ENCODE results near the gene FOXL1.

Gene FOXL1

DNA sequence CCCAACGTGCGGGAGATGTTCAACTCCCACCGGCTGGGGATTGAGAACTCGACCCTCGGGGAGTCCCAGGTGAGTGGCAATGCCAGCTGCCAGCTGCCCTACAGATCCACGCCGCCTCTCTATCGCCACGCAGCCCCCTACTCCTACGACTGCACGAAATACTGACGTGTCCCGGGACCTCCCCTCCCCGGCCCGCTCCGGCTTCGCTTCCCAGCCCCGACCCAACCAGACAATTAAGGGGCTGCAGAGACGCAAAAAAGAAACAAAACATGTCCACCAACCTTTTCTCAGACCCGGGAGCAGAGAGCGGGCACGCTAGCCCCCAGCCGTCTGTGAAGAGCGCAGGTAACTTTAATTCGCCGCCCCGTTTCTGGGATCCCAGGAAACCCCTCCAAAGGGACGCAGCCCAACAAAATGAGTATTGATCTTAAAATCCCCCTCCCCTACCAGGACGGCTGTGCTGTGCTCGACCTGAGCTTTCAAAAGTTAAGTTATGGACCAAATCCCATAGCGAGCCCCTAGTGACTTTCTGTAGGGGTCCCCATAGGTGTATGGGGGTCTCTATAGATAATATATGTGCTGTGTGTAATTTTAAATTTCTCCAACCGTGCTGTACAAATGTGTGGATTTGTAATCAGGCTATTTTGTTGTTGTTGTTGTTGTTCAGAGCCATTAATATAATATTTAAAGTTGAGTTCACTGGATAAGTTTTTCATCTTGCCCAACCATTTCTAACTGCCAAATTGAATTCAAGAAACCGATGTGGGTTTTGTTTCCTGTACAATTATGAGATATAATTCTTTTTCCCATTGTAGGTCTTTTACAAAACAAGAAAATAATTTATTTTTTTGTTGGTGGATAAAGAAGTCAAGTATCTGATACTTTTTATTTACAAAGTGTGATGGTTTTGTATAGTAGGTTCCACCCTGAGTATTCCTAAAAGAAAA is 9.4 kb upstream of the FOXL1 start:
- no peak for DNase-seq

DNA sequence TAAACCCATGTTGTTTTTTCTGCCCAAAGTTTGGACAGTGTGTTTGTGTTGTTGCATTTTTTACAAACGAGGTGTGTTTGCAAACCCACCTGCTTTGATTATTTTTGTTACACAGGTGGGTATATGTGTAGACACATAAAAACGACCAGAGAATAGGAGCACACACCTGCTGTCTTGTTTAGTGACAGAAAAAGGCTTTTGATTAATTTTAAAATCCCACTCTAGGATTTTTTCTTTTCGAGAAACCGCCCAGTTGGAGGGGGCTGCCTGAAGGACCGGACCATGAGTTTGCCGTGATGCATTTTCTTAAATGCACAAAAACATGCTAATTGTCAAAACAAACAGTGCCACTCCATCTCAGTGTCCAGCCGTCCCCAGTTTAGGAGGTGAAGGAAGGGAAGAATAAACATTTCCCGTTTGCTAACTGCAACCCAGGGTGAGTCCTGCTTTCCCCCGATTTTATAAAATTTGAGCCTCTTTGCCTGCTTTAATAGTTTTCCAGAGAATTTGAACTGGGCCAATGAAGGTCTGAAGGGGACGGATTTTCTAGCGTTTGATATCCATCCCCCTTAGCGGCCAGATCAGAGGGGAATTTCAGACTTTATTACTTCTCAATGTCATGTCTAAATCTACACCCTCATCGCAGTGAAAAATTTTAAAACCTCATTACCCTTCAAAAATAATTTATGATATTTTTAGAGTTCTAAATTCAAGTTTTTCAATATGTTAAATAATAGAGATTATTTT is 8.5 kb upstream of the FOXL1 start:
- no peak for DNase-seq

DNA sequence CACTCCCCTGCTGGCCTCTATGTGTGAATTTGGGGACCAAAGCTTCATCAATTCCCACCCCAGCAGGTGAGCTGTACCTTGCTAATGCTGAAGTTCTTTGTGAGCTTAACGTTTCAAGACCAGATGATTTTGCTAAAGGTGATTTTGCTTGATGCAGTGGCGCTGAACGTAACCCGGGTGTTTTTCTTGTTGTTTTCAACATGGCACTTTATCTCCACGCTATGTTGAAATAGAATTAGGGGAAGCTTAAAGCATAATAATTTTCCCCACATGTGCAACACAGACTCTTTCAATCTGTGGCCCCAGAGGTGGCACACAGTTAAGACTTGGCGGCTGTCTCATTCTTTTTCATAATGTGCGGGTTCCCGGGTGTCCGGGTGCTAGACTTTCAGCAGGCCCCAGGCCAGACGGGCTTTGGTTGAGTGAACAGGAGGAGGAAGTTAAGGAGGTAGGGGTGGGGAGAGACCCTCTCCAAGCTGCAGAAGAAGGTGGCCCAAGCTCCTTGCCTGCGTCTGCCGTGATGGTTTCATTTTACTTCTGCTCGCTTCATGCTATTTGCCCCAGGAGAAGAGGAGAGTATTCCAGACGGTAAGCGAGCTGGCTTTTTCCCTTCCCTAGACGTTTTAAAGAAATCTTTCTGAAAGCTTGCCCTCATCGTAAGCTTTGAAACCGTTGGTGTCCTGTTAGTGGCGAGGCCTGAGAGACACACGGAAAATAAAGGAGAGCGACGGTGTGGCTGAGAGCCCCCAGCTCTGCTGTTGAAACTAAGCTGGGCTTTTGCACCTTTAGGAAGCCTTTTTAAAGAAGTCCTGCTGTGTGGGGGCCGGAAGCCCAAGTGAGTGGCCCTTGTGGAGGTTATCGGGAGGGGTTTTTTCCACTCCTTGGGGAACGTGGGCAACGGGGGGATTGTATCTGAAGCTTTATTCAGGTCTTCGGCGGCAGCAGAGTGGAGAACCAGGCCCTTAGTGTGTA is 7.5 kb upstream of the FOXL1 start:
- no peak for DNase-seq

DNA sequence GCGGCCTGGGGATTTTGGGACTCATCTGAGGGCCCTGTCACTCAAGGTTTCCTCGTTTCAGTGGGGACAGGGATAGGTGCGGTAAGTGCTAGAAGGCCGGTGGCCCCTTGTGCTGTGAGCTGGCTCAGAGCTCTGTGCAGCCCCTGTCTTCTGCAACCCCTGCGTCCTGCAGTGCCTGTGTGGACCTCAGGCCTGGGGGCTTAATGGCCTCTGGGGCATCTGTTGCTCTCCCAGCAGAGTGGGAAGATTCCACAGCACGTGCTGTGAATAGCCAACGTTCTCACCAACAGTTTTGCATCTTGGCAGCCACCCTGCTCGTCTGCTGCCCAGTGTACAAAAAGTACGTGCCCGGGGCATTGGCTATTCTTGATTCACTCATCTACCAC is 6.8 kb upstream of the FOXL1 start:
- DNase-seq = no peak

DNA sequence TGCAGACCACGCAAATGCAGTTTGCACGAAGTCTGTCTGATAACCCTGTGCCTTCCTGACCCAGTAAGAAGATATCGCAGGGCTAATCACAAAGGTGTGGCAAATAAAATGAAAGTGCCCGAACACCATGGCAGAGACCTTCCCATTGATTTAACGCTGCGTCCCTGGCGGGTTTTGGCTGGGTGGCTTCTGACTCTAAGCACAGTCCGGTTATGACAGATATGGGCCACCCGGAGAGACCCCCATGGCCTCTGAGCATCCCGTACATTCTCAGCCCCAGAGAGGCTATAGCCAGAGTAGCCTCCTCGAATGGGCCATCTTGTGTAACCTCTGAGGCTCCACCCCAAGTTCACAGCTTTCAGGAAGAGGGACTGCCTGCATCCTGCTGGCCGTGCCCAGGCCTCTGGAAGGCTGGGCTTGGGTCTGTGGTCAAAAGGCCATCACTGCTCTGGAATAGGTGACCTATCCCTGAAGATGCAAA is 6.3 kb upstream of the FOXL1 start:
- DNase-seq = no peak

DNA sequence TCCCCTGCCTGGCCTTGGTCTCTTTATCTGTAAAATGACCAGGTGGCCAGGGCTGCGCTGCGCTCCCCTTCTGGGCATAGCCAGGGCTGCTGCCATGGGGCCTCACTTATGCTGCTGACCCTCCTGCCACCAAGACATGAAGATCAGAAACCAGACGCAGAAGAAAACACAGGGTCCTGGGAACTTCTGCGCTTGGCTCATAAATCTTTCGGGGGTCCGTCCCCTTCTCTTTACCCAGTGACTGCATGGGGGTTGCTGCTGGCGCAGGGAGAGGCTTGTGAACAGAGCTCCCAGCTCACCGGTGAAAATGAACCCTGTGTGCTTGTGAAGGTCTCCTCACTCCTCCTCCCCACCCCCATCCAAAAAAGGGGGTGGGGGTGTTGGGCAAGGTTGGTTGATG is 5.7 kb upstream of the FOXL1 start:
- no peak for DNase-seq

DNA sequence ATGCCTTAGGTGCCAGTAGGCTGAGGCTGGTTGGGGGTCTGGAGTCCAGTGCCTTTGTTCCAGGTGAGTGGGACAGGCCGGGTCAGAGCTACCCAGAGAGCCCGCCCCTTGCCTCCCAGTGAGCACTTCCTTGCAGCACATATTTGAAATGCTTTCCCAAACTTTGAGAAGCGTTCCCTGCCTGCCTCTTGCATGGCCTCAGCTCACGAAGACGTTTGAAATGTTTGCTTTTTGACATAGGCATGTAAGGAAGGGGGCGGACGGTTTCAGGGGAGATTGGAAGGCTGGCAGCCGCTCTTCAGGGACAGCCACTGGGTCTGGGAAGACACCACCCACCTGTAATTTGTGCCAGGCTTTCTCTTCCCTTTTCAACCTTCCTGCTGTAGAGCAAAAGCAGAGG is 5.1 kb upstream of the FOXL1 start:
- no peak for DNase-seq

DNA sequence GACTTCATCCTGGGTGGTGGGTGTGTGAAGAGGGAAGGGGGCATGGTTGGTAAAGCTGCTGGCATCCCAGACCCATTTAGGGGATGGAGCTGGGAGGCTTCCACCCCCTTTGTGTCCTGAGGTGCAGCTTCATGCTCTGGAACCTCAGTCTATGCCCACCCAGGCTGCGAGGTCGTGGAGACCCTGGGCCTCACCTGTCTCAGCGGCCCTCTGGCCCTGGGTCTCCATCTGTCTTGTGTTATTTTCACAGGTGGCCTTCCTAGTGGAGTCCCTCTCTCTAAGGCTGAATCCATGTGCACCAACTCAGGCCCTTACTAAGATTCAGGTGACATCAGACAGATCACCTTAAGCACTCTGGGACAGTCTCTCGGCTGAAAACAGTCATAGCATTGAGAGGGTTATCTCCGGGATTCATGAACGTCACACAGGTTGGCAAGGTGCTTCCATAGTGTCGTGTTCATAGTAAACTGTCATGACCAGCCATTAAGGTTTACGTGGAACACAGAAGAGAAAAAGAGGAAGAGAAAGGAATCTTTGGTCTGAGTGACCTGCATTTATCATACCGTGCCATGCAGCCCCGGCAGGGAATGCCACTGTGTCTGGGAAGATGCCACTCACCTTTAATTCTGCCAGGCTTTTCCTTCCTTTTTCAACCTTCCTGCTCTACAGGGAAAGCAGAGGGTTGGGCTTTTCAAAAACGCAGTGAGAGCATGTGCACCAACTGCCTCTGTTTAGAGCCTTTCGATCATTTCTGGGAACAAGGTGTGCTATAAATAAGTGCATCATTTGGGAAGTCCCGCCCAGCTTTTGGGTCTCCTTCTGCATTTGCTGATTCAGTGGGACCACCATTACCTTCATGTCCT is 4.5 kb upstream of the FOXL1 start:
- DNase-seq = no peak

DNA sequence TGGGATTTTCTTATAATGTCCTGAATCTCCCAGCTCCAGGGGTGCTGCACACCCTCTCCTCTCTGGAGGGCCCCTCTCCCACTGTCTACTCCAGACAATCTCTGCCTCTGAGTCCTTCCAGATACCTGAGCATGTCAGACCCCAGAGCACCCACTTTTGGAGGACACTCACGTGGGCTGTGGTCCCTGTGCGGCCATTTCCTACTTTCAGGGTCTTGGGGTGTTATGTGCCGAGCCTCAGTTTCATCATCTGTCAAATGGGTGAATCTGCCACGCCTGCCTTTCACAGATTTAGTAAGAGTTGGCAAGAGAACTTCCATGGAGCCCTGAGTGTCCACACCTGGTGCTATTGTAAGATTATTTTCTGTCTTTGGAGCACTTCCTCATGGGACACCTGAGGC is 3.7 kb upstream of the FOXL1 start:
- no peak for DNase-seq

DNA sequence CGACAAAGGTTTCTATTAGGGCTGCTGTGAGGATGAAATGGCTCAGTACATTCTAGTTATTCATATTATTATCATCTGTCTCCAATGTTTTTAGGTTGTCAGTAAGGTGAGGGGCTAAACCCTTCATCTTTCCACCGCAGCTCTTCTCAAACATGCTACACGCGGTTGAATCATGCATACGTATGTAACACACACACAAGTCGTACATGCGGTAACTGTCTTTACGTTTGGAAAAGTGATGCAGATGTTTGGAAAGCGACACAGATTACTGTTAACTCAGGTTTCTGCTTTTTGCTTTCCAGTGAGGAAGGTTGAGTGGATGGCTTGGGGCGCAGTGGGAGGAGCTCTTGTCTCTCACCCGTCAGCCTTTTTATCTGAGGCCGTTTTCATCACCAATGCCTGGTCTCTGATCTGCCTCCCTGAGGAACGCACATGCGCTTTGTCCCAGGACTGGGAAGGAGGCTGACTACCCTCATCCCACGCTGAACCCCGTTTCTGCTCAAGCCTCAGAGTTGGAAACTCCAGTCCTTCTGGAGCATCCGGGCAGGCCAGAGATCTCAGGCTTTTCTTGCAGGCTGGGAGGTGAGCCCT is 3.2 kb upstream of the FOXL1 start:
- no peak for DNase-seq

DNA sequence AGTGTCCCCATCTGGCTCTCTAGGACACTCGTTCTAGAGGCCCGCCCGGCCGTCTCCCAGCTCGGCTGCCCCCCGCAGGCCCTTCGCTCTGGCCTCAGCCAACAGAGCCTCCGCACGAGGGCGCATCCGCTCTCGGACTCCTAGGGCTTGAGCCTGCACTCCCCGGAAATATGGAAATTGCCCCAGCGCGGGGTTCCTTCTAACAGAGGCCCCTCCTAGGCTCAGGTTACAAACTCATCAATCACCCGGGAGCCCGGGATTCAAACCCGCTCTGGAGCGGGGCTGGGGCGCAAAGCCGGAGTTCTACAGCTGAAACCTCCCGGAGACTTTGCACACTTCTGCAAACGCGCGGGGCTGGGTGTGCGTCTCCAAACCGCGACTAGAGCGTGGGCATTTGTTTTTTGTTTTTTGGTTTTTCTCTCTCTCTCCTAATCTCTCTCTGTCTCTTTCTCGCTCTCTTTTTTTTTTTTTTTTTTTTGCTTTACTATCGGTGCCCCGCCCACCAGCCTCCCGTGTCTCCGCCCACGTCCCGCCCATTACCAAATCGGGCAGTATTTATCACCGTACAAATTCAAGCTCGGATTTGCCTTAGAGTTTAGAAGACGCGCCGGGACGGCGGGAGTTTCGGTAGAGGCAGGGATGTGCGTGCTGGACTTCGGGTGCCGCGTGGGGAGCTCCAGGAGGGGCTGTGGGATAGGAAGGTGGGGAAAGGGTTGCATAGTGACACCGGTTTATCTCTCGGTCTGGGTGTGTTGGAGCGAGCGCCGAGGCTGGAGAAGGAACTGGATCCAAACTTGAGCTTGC is 2.4 kb upstream of the FOXL1 start:
- DNase-seq = no peak

DNA sequence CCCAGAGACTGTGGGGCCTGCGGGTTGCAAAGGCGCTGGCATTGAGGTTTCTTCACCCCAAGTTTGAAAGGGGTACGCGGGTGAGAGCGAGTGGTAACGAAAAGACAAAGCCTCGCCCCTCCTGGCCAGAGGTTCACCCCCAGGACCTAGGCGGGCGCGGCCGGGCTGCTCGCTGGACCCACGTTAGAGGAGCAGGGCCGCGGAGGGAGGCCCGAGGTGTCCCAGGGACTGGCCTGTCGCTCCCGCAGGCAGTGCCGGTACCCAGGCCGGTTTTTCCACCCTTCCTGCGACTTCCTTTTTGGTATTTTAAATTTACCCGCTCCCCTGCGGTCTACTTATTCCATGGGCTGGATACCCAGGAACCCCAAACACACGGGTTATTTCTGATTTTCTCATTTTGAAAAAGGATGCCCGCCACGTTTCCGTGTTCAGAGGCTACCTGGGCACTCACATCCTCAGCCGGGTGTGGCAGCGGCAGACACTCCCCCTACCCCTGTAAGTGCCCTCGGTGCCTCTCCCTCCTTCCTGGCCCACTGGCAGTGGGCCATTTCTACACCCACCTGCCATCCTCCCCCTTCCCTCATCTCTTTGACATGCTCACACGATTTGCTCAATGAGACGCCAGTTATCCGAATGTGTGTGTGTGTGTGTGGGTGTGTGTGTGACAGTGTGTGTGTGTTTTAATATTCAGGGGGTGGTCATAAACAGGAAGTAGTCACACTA is 1.6 kb upstream of the FOXL1 start:
- DNase-seq = no peak

DNA sequence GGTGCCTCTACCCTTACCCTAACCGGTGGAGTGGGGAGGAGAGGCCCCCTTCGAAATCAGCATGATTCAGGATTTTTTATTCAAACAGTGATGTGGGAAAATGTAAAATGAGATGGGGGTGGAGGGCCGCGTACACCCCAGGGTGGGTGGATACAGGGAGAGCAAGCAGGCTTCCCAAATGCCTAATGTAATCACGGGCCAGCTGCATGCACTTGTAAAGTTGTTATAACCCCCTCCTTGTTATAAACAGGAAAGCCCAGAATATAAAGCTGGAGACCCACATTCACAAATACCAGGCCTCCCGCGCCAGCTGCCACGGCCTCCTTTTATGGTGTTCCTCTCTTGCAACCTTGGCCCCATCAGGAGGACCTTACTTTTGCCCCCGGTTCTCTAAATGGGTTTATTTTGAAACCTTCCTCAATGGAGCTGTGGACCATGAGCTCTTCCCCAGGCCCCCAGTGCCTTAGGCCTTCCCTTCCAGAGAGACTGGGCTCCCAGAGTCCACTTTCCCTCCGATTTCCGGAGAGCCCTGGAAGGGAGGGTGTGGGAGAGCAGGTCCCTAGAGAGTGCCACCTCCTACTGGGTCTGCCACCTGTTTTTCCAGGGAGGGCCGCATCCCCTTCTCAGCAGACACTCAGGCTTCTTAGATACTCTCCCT is 906 bp upstream of the FOXL1 start:
- DNase-seq = no peak

DNA sequence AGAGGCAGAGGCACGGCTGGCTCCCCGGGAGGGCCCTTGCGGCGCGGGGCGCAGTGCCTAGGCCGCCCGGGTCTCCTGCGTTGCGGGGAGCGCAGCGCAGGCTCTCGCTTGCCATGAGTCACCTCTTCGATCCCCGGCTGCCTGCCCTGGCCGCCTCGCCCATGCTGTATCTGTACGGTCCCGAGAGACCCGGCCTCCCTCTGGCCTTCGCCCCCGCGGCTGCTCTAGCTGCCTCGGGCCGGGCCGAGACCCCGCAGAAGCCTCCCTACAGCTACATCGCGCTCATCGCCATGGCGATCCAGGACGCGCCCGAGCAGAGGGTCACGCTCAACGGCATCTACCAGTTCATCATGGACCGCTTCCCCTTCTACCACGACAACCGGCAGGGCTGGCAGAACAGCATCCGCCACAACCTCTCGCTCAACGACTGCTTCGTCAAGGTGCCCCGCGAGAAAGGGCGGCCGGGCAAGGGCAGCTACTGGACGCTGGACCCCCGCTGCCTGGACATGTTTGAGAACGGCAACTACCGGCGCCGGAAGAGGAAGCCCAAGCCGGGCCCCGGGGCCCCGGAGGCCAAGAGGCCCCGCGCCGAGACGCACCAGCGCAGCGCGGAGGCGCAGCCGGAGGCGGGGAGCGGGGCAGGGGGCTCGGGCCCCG is 390 bp downstream of the FOXL1 start:
- no peak for DNase-seq

DNA sequence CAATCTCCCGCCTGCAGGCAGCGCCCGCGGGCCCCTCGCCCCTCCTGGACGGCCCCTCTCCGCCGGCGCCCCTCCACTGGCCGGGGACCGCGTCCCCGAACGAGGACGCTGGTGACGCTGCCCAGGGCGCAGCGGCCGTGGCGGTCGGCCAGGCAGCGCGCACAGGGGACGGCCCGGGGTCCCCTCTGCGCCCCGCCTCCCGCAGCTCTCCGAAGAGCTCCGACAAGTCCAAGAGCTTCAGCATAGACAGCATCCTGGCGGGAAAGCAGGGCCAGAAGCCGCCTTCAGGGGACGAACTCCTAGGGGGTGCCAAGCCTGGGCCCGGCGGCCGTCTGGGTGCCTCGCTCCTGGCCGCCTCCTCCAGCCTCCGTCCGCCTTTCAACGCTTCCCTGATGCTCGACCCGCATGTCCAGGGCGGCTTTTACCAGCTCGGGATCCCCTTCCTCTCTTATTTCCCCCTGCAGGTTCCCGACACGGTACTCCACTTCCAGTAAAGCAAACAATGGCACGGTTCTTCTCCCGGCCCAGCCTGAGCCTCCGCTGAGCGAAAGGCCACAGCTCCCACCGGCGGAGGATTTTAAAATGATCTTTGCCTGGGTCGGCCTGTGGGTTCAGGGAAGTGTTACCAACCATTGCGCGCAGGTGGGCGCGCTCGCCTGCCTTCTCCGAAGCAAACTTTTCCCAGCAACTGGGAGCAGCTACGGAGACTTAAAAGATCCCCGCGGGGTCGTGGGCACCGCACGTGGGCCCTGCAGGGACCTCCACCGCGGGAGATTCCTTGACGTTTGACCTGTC is 1.1 kb downstream of the FOXL1 start:
- DNase-seq = no peak

DNA sequence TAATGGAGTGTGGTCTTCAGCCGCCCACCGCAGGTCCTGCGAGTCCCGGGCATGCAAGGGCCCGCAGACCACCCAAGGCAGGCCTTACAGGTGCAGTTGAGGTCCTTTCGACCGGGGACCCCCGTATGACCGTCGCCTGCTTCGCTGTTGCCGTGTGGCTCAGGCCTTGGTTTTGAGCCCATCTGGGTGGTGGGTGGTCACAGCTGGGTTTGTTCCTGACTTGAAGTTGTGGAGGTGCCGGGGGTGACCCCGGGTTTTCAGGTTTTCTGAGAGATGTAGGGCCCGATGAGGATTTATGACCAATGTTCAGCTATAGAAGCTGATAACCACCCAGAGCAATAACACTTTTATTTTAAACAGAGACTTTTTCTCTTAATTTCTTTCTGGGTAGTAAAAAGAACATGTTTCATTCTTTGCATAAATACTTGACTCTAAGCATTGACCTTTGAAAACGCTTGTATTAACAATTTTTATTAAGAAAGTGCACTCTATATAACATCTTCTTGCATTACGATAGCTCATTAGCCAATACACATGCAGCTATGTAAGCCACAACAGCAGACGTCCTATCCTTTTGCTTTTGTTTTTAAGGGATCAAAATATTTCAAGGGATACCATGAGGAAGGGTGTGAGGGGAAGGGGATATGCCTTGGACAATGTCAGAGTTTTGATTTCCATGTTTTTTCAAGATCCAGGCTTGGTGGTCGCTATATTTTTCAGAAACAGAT is 1.9 kb downstream of the FOXL1 start:
- DNase-seq = no peak

DNA sequence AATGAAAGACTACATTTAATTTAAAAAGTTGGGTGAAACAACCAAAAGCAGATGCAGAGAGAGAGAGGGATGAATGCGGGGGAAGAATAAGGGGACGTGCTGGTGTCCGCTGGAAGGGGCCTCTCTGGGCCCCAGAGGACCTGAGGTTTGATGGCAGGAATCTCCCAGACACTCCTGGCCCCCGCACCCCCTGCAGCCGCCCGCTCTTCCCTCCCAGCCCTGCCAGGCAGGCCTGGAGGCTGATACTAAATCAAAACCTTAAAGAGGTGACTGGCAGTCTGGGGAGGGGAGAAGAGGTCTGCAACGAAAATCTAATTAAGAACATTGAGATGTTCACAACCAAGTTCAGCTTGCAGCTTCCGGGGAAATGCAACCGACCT is 2.4 kb downstream of the FOXL1 start:
- no peak for DNase-seq
